D721Med (cell line): ENCODE data around the gene CCDC78.

Source experiments
- DNase-seq: peaks from one replicate; pipeline ENCODE4 v3.0.0; 2011; ENCODE audit warnings: low spot score; ENCODE audit not compliant: insufficient read length
- FAIRE-seq: peaks from 2 replicates; lab custom pipeline; 2011; peaks lifted over from hg19 to GRCh38; lab: Jason Lieb, UNC
- CTCF ChIP-seq: IDR thresholded peaks from 2 replicates; pipeline ENCODE4 v1.5.1; 2012; ENCODE audit warnings: mild to moderate bottlenecking, control low read depth; ENCODE audit not compliant: insufficient read depth; ENCODE audit errors: missing control alignments

Gene CCDC78

GRCh38 chr16:702341-702740 is 23.9 kb downstream of the CCDC78 start:
- no peak for FAIRE-seq
- no peak for DNase-seq
- no peak for TF ChIP-seq CTCF

GRCh38 chr16:700684-701584 is 25.3 kb downstream of the CCDC78 start:
- FAIRE-seq (no peak), DNase-seq (no peak)
- TF ChIP-seq CTCF: no peak

GRCh38 chr16:698911-699671 is 27.2 kb downstream of the CCDC78 start:
- TF ChIP-seq CTCF: no peak
- DNase-seq (no peak), FAIRE-seq (no peak)

- no peak for FAIRE-seq
- no peak for TF ChIP-seq CTCF
- DNase-seq: no peak
Observed at GRCh38 chr16:695355-696089, 30.7 kb downstream of the CCDC78 start.

GRCh38 chr16:694863-695354 is 31.3 kb downstream of the CCDC78 start:
- DNase-seq (no peak), FAIRE-seq (no peak)
- TF ChIP-seq CTCF: no peak

GRCh38 chr16:694187-694862 is 31.9 kb downstream of the CCDC78 start:
- TF ChIP-seq CTCF: no peak
- FAIRE-seq (no peak), DNase-seq (no peak)
